PFSK-1 (cell line): ENCODE results near the gene FBXO15.

Source experiments
- FOXP2 ChIP-seq: optimal IDR thresholded peaks from 2 replicates; pipeline ENCODE3; 2011; ENCODE audit warnings: borderline replicate concordance, control low read depth, inconsistent platforms; ENCODE audit not compliant: insufficient read depth; ENCODE audit errors: extremely low read length, extremely low read depth
- POLR2AphosphoS5 ChIP-seq: IDR thresholded peaks from 2 replicates; pipeline ENCODE4 v1.6.1; 2012; ENCODE audit warnings: low read depth, mild to moderate bottlenecking, control low read depth, low read length, moderate library complexity
- SIN3A ChIP-seq: IDR thresholded peaks from 2 replicates; pipeline ENCODE4 v1.6.1; 2012; ENCODE audit warnings: mild to moderate bottlenecking, low read length, moderate library complexity, borderline replicate concordance; ENCODE audit not compliant: insufficient read depth
- TAF1 ChIP-seq: IDR thresholded peaks from 2 replicates; pipeline ENCODE4 v1.6.1; 2012; ENCODE audit warnings: low read length, control low read depth, borderline replicate concordance; ENCODE audit not compliant: insufficient read depth
- TF ChIP-seq, protein P1 (sequence below), 2 experiments: IDR thresholded peaks; 2 replicates each; pipeline versions ENCODE4 v1.6.1 to v1.8.0; 2011 to 2012; ENCODE audit warnings: low read depth in 2 of 2, low read length in 2 of 2, control low read depth in 1 of 2, inconsistent platforms in 1 of 2, mild to moderate bottlenecking in 1 of 2, moderate library complexity in 1 of 2; ENCODE audit not compliant: insufficient read depth in 1 of 2

Gene FBXO15

DNA sequence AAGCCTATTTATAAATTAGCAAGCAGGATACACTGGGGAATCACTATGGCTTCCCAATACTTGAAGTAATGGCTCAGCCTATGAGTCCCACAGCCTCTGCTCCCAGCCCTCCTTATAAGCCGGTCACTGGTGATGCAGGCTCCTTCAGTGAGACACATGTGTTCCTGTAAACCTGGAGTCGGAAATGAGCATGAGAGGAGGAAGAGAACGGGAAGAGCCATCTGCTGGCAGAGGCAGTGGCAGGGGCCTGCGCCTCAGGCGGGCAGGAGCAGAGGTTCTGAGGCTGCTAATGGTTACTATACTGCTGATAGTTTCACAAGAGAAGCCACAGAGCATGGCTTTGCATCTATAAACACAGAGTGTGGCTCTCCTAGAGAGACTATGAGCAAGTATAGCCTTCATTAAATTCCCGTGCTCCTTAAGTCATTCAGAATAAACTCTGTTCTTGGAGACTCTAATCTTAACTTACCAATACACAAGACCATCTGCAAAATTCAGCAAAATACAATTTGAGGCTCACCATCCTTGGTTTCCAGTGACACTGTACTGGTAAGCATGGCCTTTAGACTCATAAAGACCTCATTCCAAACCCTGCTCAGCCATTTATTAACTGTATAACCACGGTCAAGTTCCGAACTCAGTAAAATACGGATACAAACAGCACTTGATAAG is 63.3 kb downstream of the FBXO15 start:
- TF ChIP-seq FOXP2 (no peak), TAF1 (no peak), SIN3A (no peak), POLR2AphosphoS5 (no peak)
- TF ChIP-seq, protein P1, sequence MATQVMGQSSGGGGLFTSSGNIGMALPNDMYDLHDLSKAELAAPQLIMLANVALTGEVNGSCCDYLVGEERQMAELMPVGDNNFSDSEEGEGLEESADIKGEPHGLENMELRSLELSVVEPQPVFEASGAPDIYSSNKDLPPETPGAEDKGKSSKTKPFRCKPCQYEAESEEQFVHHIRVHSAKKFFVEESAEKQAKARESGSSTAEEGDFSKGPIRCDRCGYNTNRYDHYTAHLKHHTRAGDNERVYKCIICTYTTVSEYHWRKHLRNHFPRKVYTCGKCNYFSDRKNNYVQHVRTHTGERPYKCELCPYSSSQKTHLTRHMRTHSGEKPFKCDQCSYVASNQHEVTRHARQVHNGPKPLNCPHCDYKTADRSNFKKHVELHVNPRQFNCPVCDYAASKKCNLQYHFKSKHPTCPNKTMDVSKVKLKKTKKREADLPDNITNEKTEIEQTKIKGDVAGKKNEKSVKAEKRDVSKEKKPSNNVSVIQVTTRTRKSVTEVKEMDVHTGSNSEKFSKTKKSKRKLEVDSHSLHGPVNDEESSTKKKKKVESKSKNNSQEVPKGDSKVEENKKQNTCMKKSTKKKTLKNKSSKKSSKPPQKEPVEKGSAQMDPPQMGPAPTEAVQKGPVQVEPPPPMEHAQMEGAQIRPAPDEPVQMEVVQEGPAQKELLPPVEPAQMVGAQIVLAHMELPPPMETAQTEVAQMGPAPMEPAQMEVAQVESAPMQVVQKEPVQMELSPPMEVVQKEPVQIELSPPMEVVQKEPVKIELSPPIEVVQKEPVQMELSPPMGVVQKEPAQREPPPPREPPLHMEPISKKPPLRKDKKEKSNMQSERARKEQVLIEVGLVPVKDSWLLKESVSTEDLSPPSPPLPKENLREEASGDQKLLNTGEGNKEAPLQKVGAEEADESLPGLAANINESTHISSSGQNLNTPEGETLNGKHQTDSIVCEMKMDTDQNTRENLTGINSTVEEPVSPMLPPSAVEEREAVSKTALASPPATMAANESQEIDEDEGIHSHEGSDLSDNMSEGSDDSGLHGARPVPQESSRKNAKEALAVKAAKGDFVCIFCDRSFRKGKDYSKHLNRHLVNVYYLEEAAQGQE (IDR thresholded peaks at IDR 0.05; ENCODE audit: insufficient read depth in 1 of 2, low read depth in 2 of 2, low read length in 2 of 2), result no peak

DNA sequence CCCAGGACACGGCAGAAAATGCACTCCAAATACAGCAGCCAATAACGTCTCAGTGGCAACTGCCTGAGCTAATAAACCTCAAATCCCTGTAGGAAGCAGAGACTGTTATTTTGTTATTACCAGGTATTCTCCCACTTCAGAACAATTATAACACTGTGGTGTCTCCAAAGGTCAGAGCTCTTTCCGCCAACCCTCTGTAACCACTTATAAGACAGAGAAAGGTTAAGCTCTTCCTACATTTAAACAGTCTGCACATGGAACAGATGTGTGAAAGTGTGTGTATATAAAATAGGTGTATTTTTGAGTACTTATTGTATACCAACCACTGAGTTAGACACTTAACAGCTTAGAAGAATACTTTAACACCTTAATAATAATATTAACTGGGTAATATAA is 64.1 kb downstream of the FBXO15 start:
- no peak for TF ChIP-seq FOXP2
- no peak for TF ChIP-seq POLR2AphosphoS5
- TF ChIP-seq SIN3A, result no peak
- TF ChIP-seq, protein P1 (IDR thresholded peaks at IDR 0.05; ENCODE audit: insufficient read depth in 1 of 2, low read depth in 2 of 2, low read length in 2 of 2), result no peak
- no peak for TF ChIP-seq TAF1

DNA sequence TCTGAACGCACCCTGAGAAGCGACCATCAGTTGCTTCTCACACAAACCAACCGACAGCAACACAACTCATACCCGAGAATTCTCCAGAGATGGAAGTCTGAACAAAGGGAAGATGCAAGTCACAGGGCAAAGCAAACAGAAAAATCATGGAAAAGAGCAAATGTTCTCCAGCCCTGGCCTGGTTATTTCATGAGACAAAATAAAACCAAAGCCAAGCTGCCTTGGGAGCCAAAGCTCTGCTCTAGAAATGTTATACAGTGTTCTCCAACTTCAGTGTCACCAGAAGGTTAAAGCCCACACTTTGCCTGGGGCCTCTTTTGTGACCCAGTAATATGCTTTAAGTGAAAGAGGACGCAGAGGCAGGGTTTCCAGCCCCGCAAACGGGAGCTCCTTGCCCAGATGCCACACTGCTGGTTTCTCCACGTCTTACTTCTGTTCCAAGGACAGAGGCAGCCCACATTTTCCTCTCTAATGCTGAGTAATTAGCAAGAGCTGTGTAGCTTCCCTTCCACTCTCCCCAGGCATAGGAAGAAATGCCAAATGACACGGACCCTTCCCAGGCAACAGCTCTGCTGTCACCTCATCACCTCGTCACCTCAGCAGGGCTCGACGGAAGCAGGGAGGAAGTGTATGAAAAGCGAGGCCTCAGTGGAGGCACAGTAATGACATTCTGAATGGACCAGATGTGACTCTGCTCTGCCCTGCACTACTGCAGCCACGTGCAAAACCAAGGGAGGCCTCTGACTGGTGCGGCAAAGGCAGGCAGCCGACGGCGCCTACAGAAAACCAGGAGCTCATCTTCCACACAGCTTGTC is 64.7 kb downstream of the FBXO15 start:
- TF ChIP-seq POLR2AphosphoS5 (no peak), SIN3A (no peak), TAF1 (no peak), FOXP2 (no peak)
- TF ChIP-seq, protein P1 (IDR thresholded peaks at IDR 0.05; ENCODE audit: insufficient read depth in 1 of 2, low read depth in 2 of 2, low read length in 2 of 2), result no peak

DNA sequence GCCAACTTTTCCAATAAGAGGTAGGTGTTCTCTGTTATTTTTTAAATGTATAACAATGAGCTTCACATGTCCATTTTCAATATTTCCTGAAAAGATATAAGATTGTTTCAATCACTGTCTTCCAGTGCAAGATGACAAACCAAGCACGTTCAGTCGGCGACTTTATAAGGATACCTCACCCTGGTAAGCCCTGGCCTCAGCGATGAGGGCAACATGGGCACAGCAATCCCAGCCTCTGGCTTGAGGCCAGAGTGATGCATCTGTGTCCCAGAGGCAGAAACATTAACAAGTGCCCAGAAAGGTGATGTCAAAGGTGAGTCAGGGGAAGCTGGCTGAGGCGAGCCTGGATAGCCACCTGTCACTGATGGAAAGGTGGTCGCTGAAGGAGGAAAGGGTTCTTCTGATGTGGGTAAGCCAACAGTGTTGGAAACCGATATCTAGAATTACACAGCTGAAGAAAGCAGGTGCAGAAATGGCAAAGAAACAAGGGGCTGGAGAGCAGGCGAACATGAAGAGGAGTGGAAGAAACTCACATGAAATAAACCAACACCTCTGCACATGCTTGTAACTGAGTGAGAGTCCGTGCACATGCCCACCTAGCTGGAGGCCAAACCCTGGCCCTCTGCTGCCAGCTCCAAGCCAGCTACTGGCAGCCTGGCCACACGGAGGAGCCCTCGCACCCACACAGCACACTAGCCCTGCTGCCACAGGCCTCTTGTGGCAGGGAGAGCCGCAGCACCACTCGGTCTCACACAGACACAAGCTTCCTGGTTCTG is 65.5 kb downstream of the FBXO15 start:
- no peak for TF ChIP-seq TAF1
- no peak for TF ChIP-seq POLR2AphosphoS5
- TF ChIP-seq FOXP2, result no peak
- TF ChIP-seq, protein P1 (IDR thresholded peaks at IDR 0.05; ENCODE audit: insufficient read depth in 1 of 2, low read depth in 2 of 2, low read length in 2 of 2), result no peak
- TF ChIP-seq SIN3A, result no peak
